Hematopoietic multipotent progenitor cell treated with erythropoietin and hydrocortisone succinate and interleukin-3 and kit ligand, for 6 days (in vitro differentiated cells): Measurements from ENCODE around the gene ELF2.
"Not testable (repeated sequence)": the region's sequence is repeated elsewhere in the genome, so short reads cannot be mapped to it uniquely, and the experiment has no call there.

Experiments
- DNase-seq: peaks from one replicate; pipeline ENCODE4 v3.0.0-alpha.2; 2015

The ELF2 gene

DNA sequence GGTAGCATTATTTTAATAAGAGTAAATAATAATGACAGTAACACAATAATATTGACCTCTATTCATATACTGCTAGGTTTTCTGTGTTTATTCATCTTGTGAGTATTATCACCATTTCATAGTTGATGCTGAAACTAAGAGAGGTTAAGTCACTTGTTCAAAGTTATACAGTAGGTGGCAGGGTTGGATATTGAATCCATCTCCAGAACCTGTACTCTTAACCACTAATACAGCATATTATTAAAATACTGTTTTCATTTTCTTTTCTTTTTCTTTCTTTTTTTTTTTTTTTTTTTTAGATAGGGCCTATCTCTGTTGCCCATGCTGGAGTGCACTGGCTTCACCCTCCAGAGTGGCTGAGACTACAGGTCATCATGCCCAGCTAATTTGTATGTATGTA, 7.1 kb upstream of the ELF2 start:
- DNase-seq, result peak; percentile 76

GRCh38 chr4:139177869-139178619, 1.0 kb upstream of the ELF2 start:
- DNase-seq, result peak; percentile 97

- peak; percentile 81 for DNase-seq
Observed at GRCh38 chr4:139176302-139177048, 543 bp downstream of the ELF2 start.

DNA sequence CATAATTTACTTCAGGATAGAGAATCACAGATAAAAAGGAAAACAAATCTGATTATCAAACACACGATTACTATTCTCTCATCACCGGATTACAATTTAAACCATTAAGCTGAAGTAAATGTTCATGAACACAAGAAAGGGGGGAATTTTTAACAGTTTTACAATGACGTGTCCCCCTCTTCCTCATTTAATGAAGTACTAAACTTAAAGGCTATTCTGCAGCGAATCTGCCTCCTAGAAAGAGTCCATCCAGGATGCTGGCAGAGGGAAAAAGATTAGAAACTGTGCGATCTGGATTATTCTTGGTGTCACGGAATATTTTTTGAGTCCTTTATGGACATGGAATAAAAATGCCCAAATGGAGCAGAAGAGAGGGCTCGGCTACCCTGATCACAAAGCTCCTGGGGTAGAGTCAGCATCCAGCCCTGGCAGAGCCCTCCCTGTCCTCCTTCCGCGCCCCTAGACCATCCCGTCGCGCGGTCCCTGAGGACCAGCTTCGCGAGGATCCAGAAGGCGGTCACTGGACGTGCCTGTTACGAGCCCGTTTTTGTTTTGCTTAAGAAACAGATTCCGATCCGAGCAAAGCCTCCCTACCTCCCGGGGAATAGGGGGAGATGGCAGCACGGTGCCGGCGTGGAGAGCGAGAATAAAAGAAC, 1.2 kb downstream of the ELF2 start:
- no peak for DNase-seq

- peak; percentile 62 for DNase-seq
Observed at GRCh38 chr4:139171876-139172691, 4.9 kb downstream of the ELF2 start.

GRCh38 chr4:139170932-139171331, 6.1 kb downstream of the ELF2 start:
- DNase-seq, result no peak

DNA sequence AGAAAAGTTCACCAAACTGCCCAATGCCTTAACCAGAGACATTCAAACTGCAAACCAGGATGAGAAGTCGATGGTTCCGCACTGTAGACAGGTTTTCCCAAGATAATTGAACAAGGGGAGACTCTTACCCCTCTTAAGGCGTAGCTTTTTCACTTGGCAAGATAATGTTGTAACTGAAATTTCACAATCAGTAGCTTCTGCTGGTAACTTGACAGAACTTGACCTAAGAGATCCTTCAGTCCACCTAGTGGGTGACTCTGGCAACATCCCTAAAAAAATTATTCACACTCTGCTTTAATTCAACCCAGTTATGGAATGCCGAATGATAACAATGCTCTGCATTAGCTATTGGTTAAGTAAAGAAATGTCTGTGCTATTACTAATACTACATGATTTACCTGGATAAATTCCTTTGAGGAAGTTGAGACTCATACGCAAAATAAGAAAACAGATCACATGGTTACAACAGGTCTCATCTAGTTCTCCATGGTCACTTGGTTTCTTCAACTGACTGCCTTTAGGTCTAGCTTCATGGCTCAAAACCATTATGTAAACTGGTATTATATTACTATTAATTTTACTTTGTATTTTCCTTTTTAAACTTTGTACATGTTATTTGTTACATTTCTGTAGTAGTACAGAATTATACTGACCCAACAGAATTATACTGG, 9.1 kb downstream of the ELF2 start:
- peak; percentile 85 for DNase-seq

DNA sequence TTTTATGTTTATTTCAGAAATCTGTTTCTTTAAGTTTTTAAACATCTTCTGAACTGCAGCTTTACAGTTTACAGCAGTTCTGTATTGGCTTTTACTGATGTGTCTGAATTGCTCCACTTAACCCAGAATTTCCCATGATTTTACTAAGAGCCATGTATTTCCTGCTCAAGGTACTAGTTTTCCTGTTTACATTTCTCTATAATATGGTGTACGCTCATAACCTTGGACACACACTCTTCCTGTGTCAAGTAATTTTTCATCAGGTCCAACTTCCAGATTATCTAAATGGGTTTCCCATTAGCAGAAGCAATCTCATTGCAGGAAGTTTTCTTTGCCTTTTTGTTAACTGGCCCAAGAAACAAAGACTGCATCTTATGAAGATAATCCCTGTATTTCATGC, 12.3 kb downstream of the ELF2 start:
- DNase-seq, result no peak

GRCh38 chr4:139163806-139164206, 13.2 kb downstream of the ELF2 start:
- no peak for DNase-seq

GRCh38 chr4:139157977-139158376, 19.0 kb downstream of the ELF2 start:
- DNase-seq, result not testable (repeated sequence)

- peak; percentile 37 for DNase-seq
Observed at GRCh38 chr4:139154952-139155557, 22.0 kb downstream of the ELF2 start.

DNA sequence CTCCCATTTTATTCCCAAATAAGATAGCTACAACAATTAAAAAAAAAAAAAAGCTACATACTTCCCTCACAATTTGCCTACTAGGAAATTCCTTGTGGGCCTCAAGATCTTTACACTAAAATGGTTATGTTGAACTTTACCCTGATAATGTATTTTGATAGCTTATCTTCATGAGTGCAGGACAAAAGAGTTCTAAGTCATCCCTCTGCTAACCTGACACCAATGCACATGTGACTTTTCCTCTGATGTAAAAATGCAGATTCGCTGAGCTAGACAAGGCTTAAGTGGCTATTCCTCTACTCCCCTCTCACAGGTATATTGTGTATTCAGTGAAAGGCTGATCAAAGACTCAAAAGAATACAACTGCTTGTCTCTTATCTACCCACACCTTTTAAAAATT, 22.5 kb downstream of the ELF2 start:
- DNase-seq, result peak; percentile 39

DNA sequence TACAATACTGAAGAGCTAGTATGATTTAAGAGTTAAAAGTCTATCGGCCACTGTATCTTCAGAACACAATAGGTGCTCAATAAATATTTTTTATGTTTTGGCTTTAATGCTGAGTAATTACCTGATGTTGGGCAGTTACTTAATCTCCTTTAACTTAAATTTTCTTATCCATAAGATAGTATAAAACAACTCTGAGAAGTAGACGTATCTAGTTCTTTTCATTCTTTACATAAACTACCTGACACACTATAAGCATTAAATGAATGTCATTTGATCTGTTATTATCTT, 22.9 kb downstream of the ELF2 start:
- DNase-seq, result no peak

DNA sequence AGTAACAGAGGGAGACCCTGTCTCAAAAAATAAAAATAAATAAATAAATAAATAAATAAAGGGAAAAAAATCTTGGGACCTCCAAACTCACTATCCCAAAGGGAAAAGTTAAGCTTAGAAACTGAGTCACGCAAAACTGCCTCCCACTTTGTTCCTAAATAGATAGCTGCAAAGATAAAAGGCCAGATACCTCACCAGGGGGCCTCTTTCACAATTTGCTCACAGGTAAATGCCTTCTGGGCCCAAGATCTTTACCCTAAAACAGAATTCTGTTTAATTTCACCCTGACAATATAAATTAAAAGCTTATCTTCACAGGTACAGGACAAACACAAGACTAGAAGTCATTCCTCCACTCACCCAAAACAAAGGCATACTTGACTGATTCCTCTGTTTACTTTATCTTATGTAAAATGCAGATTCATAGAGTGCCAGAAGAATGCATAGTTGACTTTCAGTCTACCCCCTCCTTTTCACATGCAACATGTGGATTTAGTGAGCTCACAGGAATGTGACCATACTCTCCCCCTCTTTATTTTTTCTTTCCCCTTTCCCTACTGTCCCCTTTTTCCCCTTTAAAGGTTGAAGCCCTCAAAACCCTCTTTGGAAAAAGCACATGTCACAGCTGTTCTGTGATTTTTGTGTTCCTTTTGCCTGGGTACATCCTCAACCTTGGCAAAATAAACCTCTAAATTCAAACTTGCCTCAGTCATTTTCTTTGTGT, 23.4 kb downstream of the ELF2 start:
- DNase-seq, result no peak

DNA sequence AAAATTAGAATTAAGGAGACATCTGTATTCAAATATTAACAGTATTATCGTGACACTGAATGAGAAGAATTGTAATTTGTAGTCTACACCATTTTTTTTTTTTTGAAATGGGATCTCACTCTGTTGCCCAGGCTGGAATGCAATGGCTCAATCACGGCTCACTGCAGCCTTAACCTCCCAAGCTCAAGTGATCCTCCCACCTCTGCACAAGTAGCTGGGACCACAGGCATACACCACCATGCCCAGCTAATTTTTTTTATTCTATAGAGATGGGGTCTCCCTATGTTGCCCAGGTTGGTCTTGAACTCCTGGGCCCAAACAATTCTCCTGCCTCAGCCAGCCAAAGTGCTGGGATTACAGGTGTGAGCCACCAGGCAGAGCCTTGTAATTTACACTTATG, 24.8 kb downstream of the ELF2 start:
- no peak for DNase-seq

DNA sequence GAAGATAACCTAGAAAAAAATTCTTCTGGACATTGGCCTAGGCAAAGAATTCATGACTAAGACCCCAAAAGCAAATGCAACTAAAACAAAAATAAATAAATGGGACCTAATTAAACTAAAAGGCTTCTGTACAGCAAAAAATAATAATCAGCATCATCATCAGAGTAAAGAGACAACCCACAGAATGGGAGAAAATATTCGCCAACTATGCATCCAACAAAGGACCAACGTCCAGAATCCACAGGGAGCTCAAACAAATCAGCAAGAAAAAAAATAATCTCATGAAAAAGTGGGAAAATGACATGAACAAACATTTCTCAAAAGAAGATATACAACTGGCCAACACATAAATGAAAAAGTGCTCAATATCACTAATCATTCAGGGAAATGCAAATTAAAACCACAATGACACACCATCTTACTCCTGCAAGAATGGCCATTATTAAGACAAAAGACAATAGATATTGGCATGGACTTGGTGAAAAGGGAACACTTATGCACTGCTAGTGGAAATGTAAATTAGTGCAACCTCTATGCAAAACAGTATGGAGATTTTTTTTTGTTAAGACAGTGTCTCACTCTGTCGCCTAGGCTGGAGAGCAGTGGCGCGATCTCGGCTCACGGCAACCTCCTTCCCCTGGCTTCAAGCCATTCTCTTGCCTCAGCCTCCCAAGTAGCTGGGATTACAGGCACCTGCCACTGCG, 29.9 kb downstream of the ELF2 start:
- no peak for DNase-seq

- no peak for DNase-seq
Observed at GRCh38 chr4:139145552-139145932, 31.5 kb downstream of the ELF2 start.

- DNase-seq, result peak; percentile 53
Observed at GRCh38 chr4:139144911-139145551, 32.0 kb downstream of the ELF2 start.

GRCh38 chr4:139144161-139144859, 32.7 kb downstream of the ELF2 start:
- peak; percentile 60 for DNase-seq

- no peak for DNase-seq
Observed at GRCh38 chr4:139142980-139143379, 34.0 kb downstream of the ELF2 start.
